ENCODE results near the gene HERPUD1. TPM values are rescaled to one million over a fixed set of nuclear protein-coding genes. Genes with fewer than 3 reads are reported as not detected.

Gene HERPUD1
- total and polyA plus RNA-seq, 2 of the 8 experiments (the other 6 are each of a cell fraction or from before 2014, with no cell fraction given) = 23.3 to 34.7 TPM

DNA sequence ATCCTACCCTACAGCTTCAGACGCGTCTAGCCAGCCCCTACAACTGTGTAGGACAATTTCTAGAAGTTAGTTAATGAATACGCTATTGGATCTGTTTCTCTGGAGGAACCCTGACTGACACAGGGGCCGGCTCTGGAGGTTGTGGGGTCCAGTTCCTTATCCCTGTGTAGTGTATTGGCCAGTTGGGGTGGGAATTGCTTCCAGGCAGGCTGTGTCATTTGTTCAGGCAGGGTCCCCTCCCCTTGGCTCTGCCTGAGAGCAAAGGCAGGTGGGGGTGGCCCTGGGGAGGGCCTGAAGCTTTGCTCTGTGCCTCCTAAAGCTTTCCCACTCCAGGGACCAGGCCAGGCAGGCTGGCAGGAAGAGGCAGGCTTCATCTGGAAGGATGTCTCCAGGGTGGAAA, 18.1 kb downstream of the HERPUD1 start:
- FAIRE-seq = no peak
- TF ChIP-seq SIN3A (conservative IDR thresholded peaks at IDR 0.05 in 1 of 2, IDR thresholded peaks at IDR 0.05 in 1 of 2; ENCODE audit: low read depth in 1 of 2, low read length in 2 of 2) (no peak), JUND (IDR thresholded peaks at IDR 0.05; ENCODE audit: low read length) (no peak), SP1 (IDR thresholded peaks at IDR 0.05; ENCODE audit: low read depth, low read length) (no peak), EP300 (IDR thresholded peaks at IDR 0.05; ENCODE audit: borderline replicate concordance in 1 of 2, low read depth in 2 of 2, low read length in 2 of 2) (no peak), CREB1 (IDR thresholded peaks at IDR 0.05) (no peak), SIX5 (IDR thresholded peaks at IDR 0.05; ENCODE audit: low read depth, low read length) (no peak), TAF1 (IDR thresholded peaks at IDR 0.05; ENCODE audit: low read depth, low read length) (no peak), MAFK (IDR thresholded peaks at IDR 0.05; ENCODE audit: low read depth, low read length) (no peak), PHF8 (conservative IDR thresholded peaks at IDR 0.05; ENCODE audit: low read depth, low read length) (no peak), SP2 (IDR thresholded peaks at IDR 0.05; ENCODE audit: low read length) (no peak), POU5F1 (IDR thresholded peaks at IDR 0.05; ENCODE audit: low read depth, low read length) (no peak), SIRT6 (IDR thresholded peaks at IDR 0.05; ENCODE audit: low read length) (no peak), RXRA (IDR thresholded peaks at IDR 0.05; ENCODE audit: insufficient read depth, low read depth, low read length) (no peak)
- TF ChIP-seq, protein P1, sequence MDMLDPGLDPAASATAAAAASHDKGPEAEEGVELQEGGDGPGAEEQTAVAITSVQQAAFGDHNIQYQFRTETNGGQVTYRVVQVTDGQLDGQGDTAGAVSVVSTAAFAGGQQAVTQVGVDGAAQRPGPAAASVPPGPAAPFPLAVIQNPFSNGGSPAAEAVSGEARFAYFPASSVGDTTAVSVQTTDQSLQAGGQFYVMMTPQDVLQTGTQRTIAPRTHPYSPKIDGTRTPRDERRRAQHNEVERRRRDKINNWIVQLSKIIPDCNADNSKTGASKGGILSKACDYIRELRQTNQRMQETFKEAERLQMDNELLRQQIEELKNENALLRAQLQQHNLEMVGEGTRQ (IDR thresholded peaks at IDR 0.05; ENCODE audit: low read length) = no peak

More for the DNA sequence above, 18.1 kb downstream of the HERPUD1 start:
- Histone ChIP-seq H3K27me3 (replicated peaks in 1 of 4; ENCODE audit: control insufficient read depth in 3 of 4, extremely low read depth in 1 of 4, insufficient read depth in 3 of 4, low read length in 3 of 4) (no peaks in the 10 kb centered on the region), H3K9me3 (ENCODE audit: insufficient read depth in 2 of 2, low read depth in 1 of 2, low read length in 1 of 2) (no peaks in the 10 kb centered on the region), H2BK120ac (replicated peaks; ENCODE audit: low read depth, low read length) (no peak overlapping the region), H2BK5ac (ENCODE audit: low read depth, low read length) (no peak overlapping the region), H4K20me1 (replicated peaks in 1 of 2; ENCODE audit: control insufficient read depth in 1 of 2, insufficient read depth in 2 of 2, low read length in 2 of 2) (peaks cover 0 to 2% of the 10 kb centered on the region in 2 experiments), H3K4ac (replicated peaks; ENCODE audit: insufficient read length, low read depth, low read length) (no peak overlapping the region), H3K9ac (replicated peaks in 1 of 4; ENCODE audit: extremely low read depth in 1 of 4, low read depth in 3 of 4, low read length in 3 of 4) (no peak overlapping the region), H2BK15ac (ENCODE audit: low read length) (no peak overlapping the region), H3K56ac (replicated peaks; ENCODE audit: insufficient read length, low read depth, low read length) (no peak overlapping the region), H2AK5ac (ENCODE audit: low read depth, low read length) (no peak overlapping the region), H3K23ac (ENCODE audit: insufficient read length) (no peak overlapping the region), H3K4me3 (ENCODE audit: extremely low read depth in 1 of 4, insufficient read depth in 2 of 4, low read depth in 3 of 4, low read length in 4 of 4) (no peak overlapping the region), H2AFZ (ENCODE audit: low read length) (no peak overlapping the region), H3K36me3 (ENCODE audit: control insufficient read depth in 2 of 4, insufficient read depth in 4 of 4, low read length in 3 of 4) (peaks cover 0 to 4% (median 2%) of the 10 kb centered on the region in 4 experiments; a peak in 2 of 8 replicates), H3K23me2 (ENCODE audit: low read depth, low read length) (no peaks in the 10 kb centered on the region), H3K79me1 (ENCODE audit: low read depth, low read length) (no peaks in the 10 kb centered on the region), H4K8ac (ENCODE audit: extremely low read depth, insufficient read depth, low read length) (no peak overlapping the region), H3K4me2 (ENCODE audit: insufficient read depth in 1 of 2, low read depth in 2 of 2, low read length in 2 of 2) (no peak overlapping the region), H3K79me2 (ENCODE audit: control insufficient read depth in 1 of 2, insufficient read depth in 2 of 2, low read length in 2 of 2) (no peaks in the 10 kb centered on the region), H3K14ac (ENCODE audit: insufficient read length) (no peak overlapping the region), H4K91ac (replicated peaks; ENCODE audit: insufficient read length, low read length) (no peak overlapping the region), H2BK12ac (ENCODE audit: low read depth, low read length) (no peak overlapping the region), H3K27ac (ENCODE audit: low read depth, low read length) (no peak overlapping the region), H3K4me1 (replicated peaks in 1 of 4; ENCODE audit: control insufficient read depth in 3 of 4, insufficient read depth in 4 of 4, low read length in 3 of 4) (no peaks in the 10 kb centered on the region), H2BK20ac (ENCODE audit: low read length) (no peak overlapping the region), H4K5ac (ENCODE audit: insufficient read length, low read depth, low read length) (no peak overlapping the region), H3K18ac (ENCODE audit: extremely low read depth, low read length) (no peak overlapping the region)
- ChIA-PET CTCF (ENCODE audit: partially characterized antibody) (interaction anchor here (0.6 to 5.4 kb wide), 10 partner anchors 9 to 1196 kb away, joined by 3 to 37 read pairs (median 4); partner anchors contain the start of gene SLC12A3), POLR2A (ENCODE audit: partially characterized antibody) (interaction anchor here (0.6 to 2.4 kb wide), 3 partner anchors 8 to 100 kb away, joined by 3 to 15 read pairs (median 6); no protein-coding TSS in a partner anchor)
- no peak for DNase-seq (ENCODE audit: low read depth in 1 of 2, low spot score in 2 of 2)
- WGBS, 2 experiments (ENCODE audit: extremely low coverage in 1 of 2, insufficient coverage in 1 of 2, insufficient read length in 1 of 2, insufficient replicate concordance in 2 of 2, low coverage in 1 of 2, low lambda C conversion rate in 2 of 2, missing lambda C conversion rate in 1 of 2) = 83% methylated on average over 4 of the region's 4 CpGs; no CpG with 5 or more reads in 1 of the 2 experiments
